DMS 273 treated with DMSO at 0.1 percent for 48 hours (cell line): ENCODE data around the gene NPFF.
"Not testable (repeated sequence)": the region's sequence is repeated elsewhere in the genome, so short reads cannot be mapped to it uniquely, and the experiment has no call there.

Source experiments
- DNase-seq: peaks from one replicate; lab custom pipeline; 2025; lab: John Stamatoyannopoulos, UW

Gene NPFF

DNA sequence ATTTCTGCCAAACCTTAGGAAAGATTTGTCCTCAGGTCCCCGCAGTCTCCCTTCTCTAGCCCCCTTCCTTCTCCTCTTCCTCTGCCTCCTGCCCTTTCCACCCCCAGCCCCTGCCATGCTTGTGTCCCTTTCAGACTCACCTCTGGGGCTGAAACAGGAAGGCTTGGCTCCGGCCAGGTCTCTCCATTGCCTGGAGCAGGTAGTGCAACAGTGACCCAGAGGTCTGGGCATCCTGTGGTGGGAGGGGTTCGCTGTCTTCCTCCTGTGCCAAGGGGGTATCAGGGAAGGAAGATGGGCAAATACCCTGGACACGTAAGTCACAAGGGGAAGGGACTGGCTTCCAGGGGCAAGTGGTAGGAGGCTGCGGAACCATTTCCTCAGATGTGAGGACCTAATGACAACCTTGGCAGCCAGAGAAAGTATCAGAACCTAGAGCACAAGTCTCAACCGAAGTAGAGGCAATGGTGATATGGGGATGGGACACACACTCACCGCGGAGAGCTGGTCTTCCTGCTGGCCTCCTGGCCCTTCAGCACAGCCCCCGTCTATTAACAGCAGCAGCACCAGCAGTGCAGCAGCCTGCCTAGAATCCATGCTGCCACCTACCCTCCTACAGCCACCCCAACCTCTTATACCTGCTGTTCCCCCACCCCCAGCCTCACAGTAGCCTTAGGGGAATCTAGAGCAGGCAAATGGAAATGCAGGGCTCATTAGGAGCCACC lies at the start of gene NPFF:
TSS of gene NPFF (minus strand) at position 604 of the 722 bp plus-strand sequence. CDS start at position 594, 10 bp downstream.
- no peak for DNase-seq

DNA sequence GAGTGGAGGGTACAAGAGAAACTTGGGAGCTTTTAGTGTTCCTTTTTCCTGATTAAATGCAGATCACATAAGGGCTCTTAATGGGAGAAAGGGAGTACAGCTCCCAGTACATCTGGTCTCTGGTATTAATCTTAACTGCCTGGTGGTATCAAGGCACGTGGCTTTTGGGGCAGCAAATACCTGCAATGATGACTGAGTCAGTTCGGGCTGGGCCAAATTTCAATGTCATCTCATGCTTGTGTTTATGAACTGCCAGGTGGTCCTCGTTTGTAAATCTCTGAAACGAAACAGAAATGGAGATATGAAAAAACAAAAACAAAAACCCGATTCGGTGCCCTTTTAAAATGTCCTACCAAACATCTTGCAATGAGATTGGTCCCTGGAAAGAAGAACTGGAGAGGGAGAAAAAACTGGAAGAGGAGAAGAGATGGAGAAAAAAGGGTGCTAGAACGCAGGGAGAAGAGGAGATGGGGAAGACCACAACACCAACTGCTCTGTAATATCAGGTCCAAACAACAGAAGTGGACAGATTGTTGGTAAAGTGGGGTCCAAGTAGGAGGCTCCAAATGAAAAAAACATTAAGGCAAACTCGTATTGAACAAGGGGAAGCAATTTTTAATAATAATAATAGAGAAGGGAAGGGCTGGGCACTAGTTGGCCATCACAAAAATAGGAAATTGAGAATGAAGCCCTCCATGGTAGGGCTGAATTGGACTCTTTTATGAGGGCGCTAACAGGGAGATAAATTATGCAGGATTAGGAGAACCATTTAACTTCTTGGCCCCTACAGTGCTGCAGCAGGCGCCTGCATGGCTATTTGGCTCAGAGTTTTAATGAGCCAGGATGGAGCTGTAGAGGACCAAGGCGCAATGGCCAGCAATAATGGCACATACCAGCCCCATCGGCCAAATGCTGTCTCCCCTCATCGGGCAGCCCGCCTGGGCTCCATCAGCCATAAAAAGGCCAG lies 45.4 kb upstream of the NPFF start:
- DNase-seq = peak; percentile 14

DNA sequence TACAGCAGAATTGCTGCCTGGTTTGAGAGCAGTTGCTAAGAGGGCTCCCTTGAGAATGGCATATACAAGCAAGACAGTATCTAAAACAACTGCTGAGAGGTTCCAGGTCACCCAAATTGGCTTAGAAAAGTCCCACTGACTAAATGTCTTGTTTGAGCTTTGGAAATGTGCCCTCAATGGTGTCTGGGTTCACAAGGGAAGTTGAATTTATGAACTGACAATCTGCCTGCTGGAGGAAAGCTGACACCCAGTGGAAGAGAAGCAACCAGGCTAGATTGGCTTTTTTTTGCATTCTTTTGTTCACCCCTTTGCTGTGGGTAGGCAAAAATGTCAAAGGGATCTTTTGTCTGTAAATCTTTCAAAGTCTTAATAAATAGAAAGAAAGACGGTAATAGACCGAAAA lies 44.6 kb upstream of the NPFF start:
- no peak for DNase-seq

GRCh38 chr12:53550595-53550994 lies 43.3 kb upstream of the NPFF start:
- no peak for DNase-seq

GRCh38 chr12:53550131-53550530 lies 42.8 kb upstream of the NPFF start:
- DNase-seq = not testable (repeated sequence)

DNA sequence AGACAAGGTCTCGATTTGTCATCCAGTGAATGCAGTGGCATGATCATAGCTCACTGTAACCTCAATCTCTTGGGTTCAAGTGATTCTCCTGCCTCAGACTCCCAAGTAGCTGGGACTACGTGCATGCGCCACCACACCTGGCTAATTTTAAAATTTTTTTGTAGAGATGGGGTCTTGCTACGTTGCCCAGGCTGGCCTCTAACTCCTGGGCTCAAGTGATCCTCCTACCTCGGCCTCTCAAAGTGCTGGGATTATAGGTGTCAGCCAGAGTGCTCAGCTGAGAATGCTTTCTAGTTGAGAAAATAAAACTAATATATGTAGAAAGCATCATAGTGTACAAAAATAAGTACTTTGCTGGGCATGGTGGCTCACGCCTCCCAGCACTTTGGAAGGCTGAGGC lies 41.1 kb upstream of the NPFF start:
- DNase-seq = not testable (repeated sequence)

DNA sequence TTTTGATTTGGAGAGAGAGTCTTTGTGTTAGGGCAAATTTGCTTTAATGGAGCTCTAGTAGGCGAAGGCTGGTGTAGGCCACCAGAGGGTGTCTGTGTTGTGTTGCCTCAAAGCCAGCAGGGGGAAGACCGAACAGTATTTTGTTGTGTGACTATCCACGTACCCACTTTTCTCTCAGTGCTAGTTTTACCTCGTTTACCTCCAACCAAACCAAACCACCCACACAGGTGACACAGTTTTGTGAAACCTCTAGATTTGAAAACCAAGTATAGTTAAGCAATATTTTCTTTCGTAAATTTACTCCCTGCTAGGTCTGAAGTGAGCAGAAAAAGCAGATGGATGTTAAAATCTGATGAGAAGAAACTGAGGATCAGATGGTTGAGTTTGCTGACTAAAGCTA lies 36.3 kb upstream of the NPFF start:
- DNase-seq = no peak

GRCh38 chr12:53539526-53539925 lies 32.2 kb upstream of the NPFF start:
- DNase-seq = no peak

DNA sequence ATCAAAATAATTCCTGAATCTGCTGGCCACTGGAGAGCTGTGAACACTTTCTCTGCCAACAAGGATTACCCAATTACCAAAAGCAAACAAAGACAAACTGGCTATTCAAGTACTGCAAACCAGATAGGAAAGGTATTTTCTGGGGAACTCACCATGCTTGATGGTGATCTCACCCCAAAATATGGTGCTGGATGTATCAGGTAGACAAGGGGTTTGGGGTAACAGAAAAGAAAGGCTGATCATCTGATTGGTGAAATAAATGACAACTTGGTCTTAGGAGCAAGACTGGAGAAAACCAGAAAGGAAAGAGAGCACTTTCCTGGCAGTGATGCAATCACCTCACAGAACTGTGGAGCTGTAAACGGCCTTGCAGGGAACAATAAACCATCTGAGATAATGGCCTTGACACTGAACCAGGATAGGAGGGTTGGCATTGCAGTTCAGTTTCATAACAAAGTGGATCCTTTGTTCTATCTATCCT lies 31.0 kb upstream of the NPFF start:
- no peak for DNase-seq

DNA sequence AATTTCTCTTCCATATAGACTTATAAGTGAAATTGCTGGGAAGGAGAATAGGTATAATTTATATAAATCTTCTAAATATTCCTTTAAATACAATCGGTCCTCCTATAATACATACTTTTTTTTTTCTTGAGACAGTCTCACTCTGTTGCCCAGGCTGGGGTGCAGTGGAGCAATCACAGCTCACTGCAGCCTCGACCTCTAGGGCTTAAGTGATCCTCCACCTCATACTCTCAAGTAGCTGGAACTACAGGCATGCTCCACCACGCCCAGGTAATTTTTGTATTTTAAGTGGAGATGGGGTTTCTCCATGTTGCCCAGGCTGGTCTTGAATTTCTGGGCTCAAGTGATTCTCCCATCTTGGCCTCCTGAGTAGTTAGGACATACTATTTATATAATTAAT lies 29.7 kb upstream of the NPFF start:
- no peak for DNase-seq

DNA sequence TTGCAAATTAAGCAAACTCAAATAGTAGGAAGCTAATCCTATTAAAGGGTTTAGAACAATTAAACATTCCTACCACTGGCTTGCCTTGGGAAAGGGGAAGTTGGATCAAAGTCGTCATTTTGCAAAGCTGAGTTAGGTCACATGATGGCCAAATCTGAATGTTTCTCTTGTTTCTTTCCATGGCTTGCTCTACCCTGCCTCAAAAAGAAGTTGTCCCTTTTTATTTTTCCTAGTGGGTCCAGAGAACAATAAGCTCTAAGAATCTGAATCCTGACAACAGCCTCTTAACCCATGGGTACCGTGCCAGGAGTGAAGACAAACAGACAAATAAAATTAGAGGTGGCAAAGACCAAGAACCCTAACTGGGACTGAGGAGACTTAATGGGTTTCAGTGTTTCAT lies 26.2 kb upstream of the NPFF start:
- DNase-seq = no peak

- peak; percentile 68 for DNase-seq
Measured at GRCh38 chr12:53532524-53533445, 25.5 kb upstream of the NPFF start.

GRCh38 chr12:53532021-53532420 lies 24.7 kb upstream of the NPFF start:
- DNase-seq = peak; percentile 77

GRCh38 chr12:53530920-53531319 lies 23.6 kb upstream of the NPFF start:
- no peak for DNase-seq

- peak; percentile 40 for DNase-seq
Measured at GRCh38 chr12:53530061-53530460, 22.8 kb upstream of the NPFF start.

- DNase-seq = no peak
Measured at GRCh38 chr12:53524476-53524875, 17.2 kb upstream of the NPFF start.

GRCh38 chr12:53523131-53523530 lies 15.8 kb upstream of the NPFF start:
- no peak for DNase-seq

DNA sequence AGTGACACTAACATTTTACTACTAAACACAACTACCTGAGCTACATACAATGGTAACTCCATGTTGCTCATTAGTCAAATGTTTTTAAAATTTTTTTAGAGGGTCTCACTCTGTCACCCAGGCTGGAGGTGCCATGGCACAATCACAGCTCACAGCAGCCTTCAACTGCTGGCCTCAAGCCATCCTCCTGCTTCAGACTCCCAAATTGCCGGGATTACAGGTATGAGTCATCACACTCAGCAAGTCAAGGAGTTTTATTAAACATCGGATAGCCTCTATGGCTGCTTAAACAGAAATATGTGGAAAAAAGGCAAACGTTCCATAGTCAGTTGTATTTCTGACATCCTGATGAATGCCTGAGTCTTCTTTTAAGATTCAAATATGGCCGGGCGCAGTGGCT lies 11.1 kb upstream of the NPFF start:
- DNase-seq = no peak

DNA sequence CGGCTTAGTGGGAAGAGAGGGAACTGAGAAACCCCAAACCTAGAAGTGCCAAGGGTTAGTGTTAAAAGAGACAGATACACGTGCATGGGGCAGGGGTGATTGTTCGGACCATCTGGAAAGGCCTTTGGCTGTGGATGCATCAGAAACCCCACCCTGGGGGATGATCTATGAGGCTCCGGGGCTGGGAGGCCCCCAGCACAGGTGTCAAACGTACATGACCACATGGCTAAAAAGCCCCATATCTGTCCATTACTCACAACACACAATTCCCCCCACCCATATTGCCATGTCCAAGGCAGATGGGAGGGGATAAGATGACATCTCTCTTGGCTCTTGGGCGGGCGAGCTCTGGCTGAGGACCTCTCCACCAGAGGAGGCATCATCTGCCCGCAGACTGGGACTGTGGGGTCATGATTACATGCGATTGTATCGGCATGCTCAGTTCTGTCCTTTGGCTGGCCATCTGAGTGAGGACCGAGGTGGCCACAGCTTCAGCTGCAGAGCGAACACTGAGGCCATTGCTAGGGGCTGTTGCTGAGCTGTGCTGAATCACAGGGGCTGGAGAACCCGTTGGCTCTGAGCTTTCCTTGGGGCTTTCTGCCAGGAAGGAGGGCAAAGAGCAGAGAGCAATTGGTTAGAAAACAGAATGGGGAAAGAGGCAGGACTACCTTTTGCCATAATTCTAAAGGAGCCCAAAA lies 9.6 kb upstream of the NPFF start:
- DNase-seq = no peak

DNA sequence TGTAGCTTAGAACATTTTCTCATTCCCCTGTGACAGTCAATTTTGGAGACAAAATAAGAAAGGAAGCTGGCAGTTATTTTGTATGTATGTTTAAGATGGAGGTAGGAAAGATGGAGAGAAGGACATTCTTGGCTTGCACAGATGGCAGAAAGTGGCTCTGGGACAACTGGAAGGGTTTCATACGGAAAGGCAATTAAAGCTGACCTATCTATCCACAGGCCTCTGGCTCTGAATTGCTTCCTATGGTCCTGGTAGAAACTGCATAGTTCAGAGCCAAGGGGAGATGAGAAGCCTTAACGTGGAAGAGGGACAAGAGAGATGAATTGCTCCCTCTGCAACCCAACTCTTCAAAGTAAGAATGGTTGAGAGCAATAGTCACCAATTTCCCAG lies 8.0 kb upstream of the NPFF start:
- DNase-seq = no peak

DNA sequence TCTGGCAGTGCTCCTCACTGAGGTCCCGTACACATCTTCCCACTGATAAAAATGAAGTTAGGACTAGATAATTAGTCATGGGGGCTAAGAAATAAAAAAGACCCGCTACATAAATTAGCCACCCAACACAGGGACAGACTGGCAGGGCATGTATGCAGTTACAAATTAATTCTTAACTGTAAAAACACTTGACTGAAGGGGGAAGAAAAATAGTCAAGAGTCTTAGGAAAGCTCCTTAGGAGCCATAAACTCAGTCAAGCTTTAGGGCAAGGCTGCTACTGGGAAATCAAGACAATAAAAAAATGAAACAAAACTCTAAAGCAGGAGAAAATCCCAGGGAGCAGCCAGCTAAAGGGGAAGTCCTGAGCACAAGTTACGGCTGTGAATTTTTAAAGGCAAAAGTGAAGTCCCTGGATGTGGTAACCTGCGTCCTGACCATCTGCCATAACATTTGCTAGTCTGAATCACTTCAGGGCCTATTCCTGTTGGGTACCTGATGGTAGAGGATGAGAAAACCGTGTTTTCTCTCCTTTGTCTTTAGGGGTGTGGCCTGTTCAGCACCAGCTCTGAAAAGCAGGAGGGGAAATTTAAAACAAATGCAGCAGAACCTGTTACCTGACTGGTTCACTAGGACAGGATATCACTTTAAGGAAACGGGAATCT lies 7.5 kb upstream of the NPFF start:
- DNase-seq = peak; percentile 10
